ENCODE measurements around the gene SLC30A9.
A peak's percentile ranks its signal among the peaks of the same experiment; 100 is the strongest.

The SLC30A9 gene

GRCh38 chr4:41990365-41991111 is at the start of gene SLC30A9:
Gene SLC30A9, plus strand, starts transcription at chr4:41990530. Its CDS starts 122 bp downstream, at chr4:41990652.
- peak; percentile 86 for DNase-seq (ENCODE audit: low spot score)

- DNase-seq (ENCODE audit: low spot score), result no peak
These were observed 49.5 kb upstream of the SLC30A9 start for GRCh38 chr4:41940834-41941233.

- no peak for DNase-seq (ENCODE audit: low spot score)
These were observed 46.8 kb upstream of the SLC30A9 start for GRCh38 chr4:41943506-41943905.

GRCh38 chr4:41944089-41944488 is 46.2 kb upstream of the SLC30A9 start:
- no peak for DNase-seq (ENCODE audit: low spot score)

GRCh38 chr4:41949531-41949930 is 40.8 kb upstream of the SLC30A9 start:
- no peak for DNase-seq (ENCODE audit: low spot score)

GRCh38 chr4:41957634-41958033 is 32.7 kb upstream of the SLC30A9 start:
- no peak for DNase-seq (ENCODE audit: low spot score)

- DNase-seq (ENCODE audit: low spot score), result no peak
These were observed 27.2 kb upstream of the SLC30A9 start for GRCh38 chr4:41963105-41963504.

GRCh38 chr4:41964401-41964800 is 25.9 kb upstream of the SLC30A9 start:
- no peak for DNase-seq (ENCODE audit: low spot score)

GRCh38 chr4:41967392-41967791 is 22.9 kb upstream of the SLC30A9 start:
- DNase-seq (ENCODE audit: low spot score), result no peak

GRCh38 chr4:41969671-41970070 is 20.7 kb upstream of the SLC30A9 start:
- no peak for DNase-seq (ENCODE audit: low spot score)

GRCh38 chr4:41975341-41975740 is 15.0 kb upstream of the SLC30A9 start:
- DNase-seq (ENCODE audit: low spot score), result no peak

- no peak for DNase-seq (ENCODE audit: low spot score)
These were observed 13.4 kb upstream of the SLC30A9 start for GRCh38 chr4:41976775-41977516.

GRCh38 chr4:41977709-41978108 is 12.6 kb upstream of the SLC30A9 start:
- no peak for DNase-seq (ENCODE audit: low spot score)

- no peak for DNase-seq (ENCODE audit: low spot score)
These were observed 8.9 kb upstream of the SLC30A9 start, which contains the start of gene DCAF4L1 for GRCh38 chr4:41981456-41981855. Gene DCAF4L1, plus strand, starts transcription at chr4:41981756. Its CDS starts 37 bp downstream, at chr4:41981793.

- no peak for DNase-seq (ENCODE audit: low spot score)
These were observed 7.6 kb upstream of the SLC30A9 start for GRCh38 chr4:41982716-41983115.

- no peak for DNase-seq (ENCODE audit: low spot score)
These were observed 5.2 kb upstream of the SLC30A9 start for GRCh38 chr4:41985151-41985550.

GRCh38 chr4:41989994-41990364 is 351 bp upstream of the SLC30A9 start:
- DNase-seq (ENCODE audit: low spot score), result no peak

- no peak for DNase-seq (ENCODE audit: low spot score)
These were observed 1.8 kb downstream of the SLC30A9 start for GRCh38 chr4:41991916-41992767.

- no peak for DNase-seq (ENCODE audit: low spot score)
These were observed 2.9 kb downstream of the SLC30A9 start for GRCh38 chr4:41992967-41993857.

GRCh38 chr4:41994461-41994985 is 4.2 kb downstream of the SLC30A9 start:
- DNase-seq (ENCODE audit: low spot score), result no peak

GRCh38 chr4:41998019-41998418 is 7.7 kb downstream of the SLC30A9 start:
- DNase-seq (ENCODE audit: low spot score), result no peak

Data from HuH-7.5 (cell line).